Left ventricle myocardium inferior (tissue), 1 donor: ENCODE data around the gene MLLT10. TPM values are rescaled to one million over a fixed set of nuclear protein-coding genes. Genes with fewer than 3 reads are reported as not detected.

Experiments used
- DNase-seq: peaks from one replicate; pipeline ENCODE4 v3.0.0-alpha.2; 2020
- H3K27ac ChIP-seq: fragments of 200-600 bp; replicated peaks from 2 replicates; pipeline ENCODE4 v1.8.0; 2021
- H3K27me3 ChIP-seq: fragments of 200-600 bp; 2 replicates; pipeline ENCODE4 v1.8.0; 2021; ENCODE audit warnings: low read depth
- H3K36me3 ChIP-seq: fragments of 200-600 bp; 2 replicates; pipeline ENCODE4 v1.8.0; 2021
- H3K4me1 ChIP-seq: fragments of 200-600 bp; 2 replicates; pipeline ENCODE4 v1.8.0; 2021
- H3K4me3 ChIP-seq: fragments of 200-600 bp; 2 replicates; pipeline ENCODE4 v1.8.0; 2021; ENCODE audit warnings: mild to moderate bottlenecking, moderate library complexity
- H3K9me3 ChIP-seq: fragments of 200-600 bp; replicated peaks from 2 replicates; pipeline ENCODE4 v1.8.0; 2021
- intact Hi-C: fragments of 100-400 bp; cut with micrococcal nuclease; formaldehyde crosslinking; loops from one replicate; pipeline ENCODE4 v1.11.0; 2022
- total RNA-seq: library from RNA; stranded (reverse); fragmentation: NEBNext Ultra II Directional; extraction: Animal tissue kit (Norgen Biotek cat#: 25700); gene quantifications from one replicate; pipeline ENCODE4 v1.2.1, GENCODE V29; 2021
- TF ChIP-seq, protein P1 (sequence below): fragments of 200-600 bp; IDR thresholded peaks from 2 replicates; pipeline ENCODE4 v1.8.0; 2021; ENCODE audit warnings: antibody characterized with exemption, mild to moderate bottlenecking, borderline replicate concordance
- donor health status: DM: no; HTN: yes; CAD: no; lungs with severe emphysema.

MLLT10 gene
- total RNA-seq, 1 donor from 2014 or later: 18.7 TPM

DNA sequence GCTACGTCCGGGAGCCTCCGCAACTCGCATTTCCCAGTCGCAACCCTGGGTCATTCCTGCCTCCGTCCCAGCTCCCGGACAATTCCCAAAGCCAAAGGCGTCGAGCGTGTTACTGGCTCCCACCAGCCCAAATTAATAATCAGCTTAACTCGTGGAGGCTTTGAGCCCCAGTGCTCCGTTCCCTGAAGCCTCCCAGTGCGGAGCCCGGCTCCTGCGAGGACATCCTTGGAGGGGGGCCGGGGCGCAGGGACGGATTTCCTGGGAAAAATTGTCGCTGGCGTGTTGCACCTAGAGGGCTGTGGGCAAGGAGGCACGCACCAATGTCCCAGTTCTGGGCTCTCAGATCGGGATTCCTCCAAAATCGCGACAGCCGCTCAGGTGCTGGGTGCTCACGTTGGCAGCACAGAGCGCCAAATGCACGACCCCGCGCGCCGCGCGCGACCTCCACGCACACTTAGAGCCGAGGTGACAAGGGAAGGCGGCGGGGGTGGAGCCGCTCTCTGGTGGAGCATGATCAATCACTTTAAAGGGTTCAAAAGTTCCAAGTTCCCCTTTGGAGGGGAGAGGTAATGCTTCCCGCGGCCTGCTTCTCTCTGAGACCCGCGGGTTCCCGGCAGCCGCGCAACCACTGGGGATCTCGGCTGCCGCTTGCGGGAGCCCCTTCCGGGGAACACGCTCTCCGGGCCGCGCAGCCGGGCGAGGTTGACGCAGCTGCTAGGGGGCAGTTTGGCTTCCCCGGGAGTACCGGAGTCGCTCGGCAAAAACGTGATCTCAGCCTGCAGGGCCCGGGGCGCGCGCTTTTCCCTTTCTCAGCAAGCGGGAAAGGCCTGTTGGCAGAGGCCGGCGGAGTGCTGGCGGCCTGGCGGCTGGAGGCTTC is 34.1 kb upstream of the MLLT10 start:
- Histone ChIP-seq H3K27me3 (no peaks in the 10 kb centered on the region), H3K4me1 (peaks cover 31% of the 10 kb centered on the region), H3K4me3 (peak overlapping the region; percentile 64), H3K9me3 (no peaks in the 10 kb centered on the region), H3K27ac (no peak overlapping the region), H3K36me3 (no peaks in the 10 kb centered on the region)
- intact Hi-C loops: loop anchor here (10.0 kb wide), 1 partner anchor 225 kb away; no protein-coding TSS in a partner anchor
- TF ChIP-seq, protein P1, sequence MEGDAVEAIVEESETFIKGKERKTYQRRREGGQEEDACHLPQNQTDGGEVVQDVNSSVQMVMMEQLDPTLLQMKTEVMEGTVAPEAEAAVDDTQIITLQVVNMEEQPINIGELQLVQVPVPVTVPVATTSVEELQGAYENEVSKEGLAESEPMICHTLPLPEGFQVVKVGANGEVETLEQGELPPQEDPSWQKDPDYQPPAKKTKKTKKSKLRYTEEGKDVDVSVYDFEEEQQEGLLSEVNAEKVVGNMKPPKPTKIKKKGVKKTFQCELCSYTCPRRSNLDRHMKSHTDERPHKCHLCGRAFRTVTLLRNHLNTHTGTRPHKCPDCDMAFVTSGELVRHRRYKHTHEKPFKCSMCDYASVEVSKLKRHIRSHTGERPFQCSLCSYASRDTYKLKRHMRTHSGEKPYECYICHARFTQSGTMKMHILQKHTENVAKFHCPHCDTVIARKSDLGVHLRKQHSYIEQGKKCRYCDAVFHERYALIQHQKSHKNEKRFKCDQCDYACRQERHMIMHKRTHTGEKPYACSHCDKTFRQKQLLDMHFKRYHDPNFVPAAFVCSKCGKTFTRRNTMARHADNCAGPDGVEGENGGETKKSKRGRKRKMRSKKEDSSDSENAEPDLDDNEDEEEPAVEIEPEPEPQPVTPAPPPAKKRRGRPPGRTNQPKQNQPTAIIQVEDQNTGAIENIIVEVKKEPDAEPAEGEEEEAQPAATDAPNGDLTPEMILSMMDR: no peak
- peak; percentile 31 for DNase-seq

DNA sequence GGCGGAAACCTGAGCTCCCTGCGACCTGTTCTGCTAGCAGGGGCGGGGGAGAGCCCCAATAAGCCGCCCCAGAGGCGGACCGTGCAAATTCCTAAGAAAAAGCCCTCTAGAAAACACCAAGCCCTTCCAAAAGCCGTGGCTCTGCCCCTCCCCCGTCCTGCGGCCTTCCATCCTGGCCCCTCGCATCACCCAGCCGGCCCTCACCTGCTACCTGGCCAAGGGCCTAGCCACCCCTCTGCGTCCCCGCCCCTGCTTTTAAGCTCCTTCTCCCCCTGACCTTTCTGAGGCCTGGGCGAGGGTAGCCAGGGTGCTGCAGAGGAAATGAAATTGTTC is 33.5 kb upstream of the MLLT10 start:
- Histone ChIP-seq H3K36me3 (no peaks in the 10 kb centered on the region), H3K27ac (no peak overlapping the region), H3K9me3 (no peaks in the 10 kb centered on the region), H3K4me3 (peak overlapping the region; percentile 64), H3K4me1 (peaks cover 29% of the 10 kb centered on the region), H3K27me3 (no peaks in the 10 kb centered on the region)
- intact Hi-C loops: no loop called here
- DNase-seq: no peak
- TF ChIP-seq, protein P1: no peak

DNA sequence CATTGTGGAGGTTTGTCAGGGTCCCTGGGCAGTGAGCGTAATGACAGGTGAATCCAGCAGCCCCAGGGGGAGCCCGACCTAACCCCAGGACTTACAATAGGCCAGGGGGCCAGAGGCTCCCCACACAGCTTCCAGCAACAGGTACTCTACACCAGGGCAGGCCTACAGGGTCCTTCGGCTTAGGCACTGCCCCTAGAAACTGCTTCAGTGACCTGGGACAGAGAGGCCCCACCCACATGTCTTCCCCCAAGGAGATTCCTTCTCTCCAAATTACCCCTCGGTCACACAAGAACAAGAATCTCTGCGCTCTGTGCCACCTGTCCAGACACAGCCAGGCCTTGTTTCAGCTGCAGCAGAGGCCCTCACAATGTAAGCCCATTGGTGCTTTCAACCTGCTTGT is 32.9 kb upstream of the MLLT10 start:
- intact Hi-C loops: no loop called here
- Histone ChIP-seq H3K27ac (no peak overlapping the region), H3K4me1 (peaks cover 31% of the 10 kb centered on the region), H3K27me3 (no peaks in the 10 kb centered on the region), H3K4me3 (no peak overlapping the region), H3K36me3 (no peaks in the 10 kb centered on the region), H3K9me3 (no peaks in the 10 kb centered on the region)
- TF ChIP-seq, protein P1: no peak
- DNase-seq: no peak

DNA sequence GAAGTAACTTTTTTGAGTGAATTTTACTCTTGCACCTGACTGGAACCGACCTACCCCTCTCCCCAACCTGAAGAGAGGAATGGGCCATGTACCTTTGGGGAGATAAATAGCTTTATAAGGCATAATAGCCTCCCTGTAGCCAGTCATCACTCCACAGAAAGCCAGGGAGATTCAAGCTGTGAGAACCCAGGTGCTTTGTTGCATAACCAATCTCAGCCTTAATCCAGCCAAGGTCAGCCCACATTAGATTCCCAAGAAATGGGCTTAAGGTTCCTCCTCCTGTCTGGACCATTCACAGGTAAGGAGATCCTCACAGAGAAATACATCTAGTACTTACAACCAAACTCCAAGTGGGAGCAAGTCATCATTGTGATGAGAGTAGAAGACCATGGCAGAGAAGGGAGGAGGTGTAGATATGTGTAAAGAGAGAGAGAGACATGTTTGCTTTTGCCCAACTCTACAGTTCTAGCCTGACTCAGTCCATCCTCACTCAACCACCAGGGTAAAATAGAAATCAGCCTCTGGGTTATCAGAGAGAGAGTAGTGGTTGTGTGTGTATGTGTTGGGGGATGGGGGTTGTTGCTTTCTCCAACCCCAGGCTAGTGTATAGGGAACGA is 32.2 kb upstream of the MLLT10 start:
- Histone ChIP-seq H3K9me3 (no peaks in the 10 kb centered on the region), H3K4me1 (peaks cover 28% of the 10 kb centered on the region), H3K36me3 (no peaks in the 10 kb centered on the region), H3K27ac (no peak overlapping the region), H3K4me3 (no peak overlapping the region), H3K27me3 (no peaks in the 10 kb centered on the region)
- intact Hi-C loops: no loop called here
- no peak for DNase-seq
- TF ChIP-seq, protein P1: no peak

DNA sequence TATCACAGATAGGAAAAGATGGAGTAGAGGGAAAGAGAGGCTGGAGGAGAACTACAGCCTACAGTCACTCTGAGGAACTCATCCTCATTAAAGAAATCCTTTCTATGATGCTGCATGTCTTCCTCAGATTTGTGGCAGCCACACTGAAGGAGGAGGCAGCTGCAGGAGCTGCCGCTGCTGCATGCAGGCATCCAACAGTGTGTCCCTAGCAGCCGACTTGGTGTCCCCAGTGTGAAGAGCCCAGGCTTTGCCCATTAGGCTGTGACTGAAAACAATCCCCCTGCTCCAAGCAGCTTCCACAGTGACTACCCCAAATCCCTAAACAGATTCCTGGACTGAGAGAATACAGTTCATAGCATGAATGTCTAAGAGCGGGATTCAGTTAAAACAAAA is 31.7 kb upstream of the MLLT10 start:
- Histone ChIP-seq H3K4me1 (peaks cover 25% of the 10 kb centered on the region), H3K36me3 (no peaks in the 10 kb centered on the region), H3K27me3 (no peaks in the 10 kb centered on the region), H3K9me3 (no peaks in the 10 kb centered on the region), H3K27ac (no peak overlapping the region), H3K4me3 (no peak overlapping the region)
- TF ChIP-seq, protein P1: no peak
- DNase-seq: no peak
- intact Hi-C loops: no loop called here
